Esophagus muscularis mucosa (tissue), 4 donors: ENCODE data around the gene GFI1. TPM values are rescaled to one million over a fixed set of nuclear protein-coding genes. Genes with fewer than 3 reads are reported as not detected.

Experiments
- DNase-seq: peaks from one replicate; pipeline ENCODE4 v3.0.0-alpha.2; 2017; ENCODE audit errors: extremely low spot score
- H3K27ac ChIP-seq, 4 donors: fragments of 200-600 bp; sonication (generic); replicated peaks in 1 of 4; 1 replicate in 3 of 4; 2 replicates in 1 of 4; pipeline ENCODE4 v1.5.1; 2016 to 2019; ENCODE audit warnings: mild to moderate bottlenecking in 1 of 4
- H3K27me3 ChIP-seq, 4 donors: fragments of 200-600 bp; sonication (generic); one replicate each; pipeline versions ENCODE4 v1.5.1 to v1.6.0; 2016 to 2019
- H3K36me3 ChIP-seq, 4 donors: fragments of 200-600 bp; sonication (generic); one replicate each; pipeline ENCODE4 v1.5.1; 2016 to 2019
- H3K4me1 ChIP-seq, 4 donors: fragments of 200-600 bp; sonication (generic); one replicate each; pipeline ENCODE4 v1.5.1; 2016 to 2019
- H3K4me3 ChIP-seq, 4 donors: fragments of 200-600 bp; sonication (generic); 1 replicate in 2 of 4; 2 replicates in 2 of 4; pipeline ENCODE4 v1.5.1; 2016 to 2019; ENCODE audit warnings: mild to moderate bottlenecking in 4 of 4, moderate library complexity in 1 of 4
- H3K9me3 ChIP-seq, 4 donors: fragments of 200-600 bp; sonication (generic); 1 replicate in 3 of 4; 2 replicates in 1 of 4; pipeline ENCODE4 v1.5.1; 2016 to 2019
- EP300 ChIP-seq: sonication (generic); formaldehyde crosslinking; IDR thresholded peaks from one replicate; pipeline ENCODE4 v1.6.1; 2017; ENCODE audit warnings: antibody characterized with exemption
- POLR2A ChIP-seq: fragments of 450-650 bp; IDR thresholded peaks from one replicate; pipeline ENCODE4 v1.6.1; 2017; ENCODE audit warnings: antibody characterized with exemption, moderate library complexity, mild to moderate bottlenecking, low read depth
- POLR2AphosphoS5 ChIP-seq, 2 donors: sonication (generic); formaldehyde crosslinking; IDR thresholded peaks; one replicate each; pipeline ENCODE4 v1.6.1; 2017; ENCODE audit warnings: antibody characterized with exemption in 2 of 2
- WGBS: methylation state at CpG from one replicate; pipeline ENCODE4 v1.1.5; 2018; 5-methylcytosine and 5-hydroxymethylcytosine counted together
- intact Hi-C: fragments of 100-400 bp; cut with DNase I; formaldehyde crosslinking; loops from one replicate; pipeline ENCODE4 v1.15.1; 2023
- total RNA-seq, 4 donors: library from RNA; depleted of rRNA; stranded (reverse); fragments of >200 nt; gene quantifications; one replicate each; pipeline versions ENCODE4 v1.1.0 to v1.2.1, GENCODE V29; 2016
- TF ChIP-seq, protein P1 (sequence below), 3 experiments: fragments of 200-600 bp in 2 of 3; fragments of 450-650 bp in 1 of 3; sonication (generic) in 2 of 3; IDR thresholded peaks; one replicate each; pipeline ENCODE4 v1.5.1; 2017 to 2019; ENCODE audit warnings: antibody characterized with exemption in 3 of 3, mild to moderate bottlenecking in 2 of 3, moderate library complexity in 1 of 3

The GFI1 gene
- total RNA-seq, 4 donors from 2014 or later: 0.32 to 3.3 (median 0.81) TPM

DNA sequence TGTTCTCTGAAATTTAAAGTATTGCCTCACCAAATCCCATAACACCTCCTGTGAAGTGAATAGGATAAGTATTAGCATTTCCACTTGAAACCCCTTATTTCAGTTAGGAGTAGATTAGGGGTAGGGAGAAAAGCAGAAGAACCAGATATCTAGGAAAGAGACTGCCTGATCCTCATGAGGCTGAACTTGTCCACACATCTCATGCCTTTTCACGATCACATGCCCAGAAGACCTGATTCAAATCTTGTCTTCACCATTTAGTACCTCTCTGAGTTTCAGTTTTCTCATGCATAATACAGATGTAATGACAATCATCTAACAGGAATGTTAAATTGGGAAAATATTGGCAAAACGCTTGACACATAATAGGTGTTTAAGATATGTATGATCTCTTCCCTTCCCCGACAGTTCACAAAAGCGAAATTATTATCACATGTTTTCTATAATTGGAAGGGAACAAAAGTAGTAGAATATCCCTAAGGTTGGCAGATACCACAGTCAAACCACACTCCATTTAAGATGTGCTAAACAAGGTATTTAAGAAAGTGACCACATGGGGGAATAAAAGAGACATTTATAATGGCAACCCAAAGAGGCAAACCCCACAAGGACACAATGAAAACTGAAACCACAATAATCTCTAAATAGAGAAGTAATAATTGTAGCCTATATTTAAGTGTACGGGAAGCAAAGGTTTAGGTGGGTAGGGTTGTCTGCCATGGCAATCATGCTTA, 25.2 kb downstream of the GFI1 start:
- H3K36me3 ChIP-seq: no peaks in the 10 kb centered on the region
- no peak overlapping the region for H3K4me3 ChIP-seq
- DNase-seq: no peak
- intact Hi-C loops: no loop called here
- no peak overlapping the region for H3K27ac ChIP-seq
- no peaks in the 10 kb centered on the region for H3K9me3 ChIP-seq
- no peaks in the 10 kb centered on the region for H3K27me3 ChIP-seq
- no peaks in the 10 kb centered on the region for H3K4me1 ChIP-seq
- 76% methylated on average over 5 of the region's 5 CpGs for WGBS
- TF ChIP-seq EP300 (no peak), POLR2AphosphoS5 (IDR thresholded peaks at IDR 0.05) (no peak), POLR2A (no peak)
- TF ChIP-seq, protein P1, sequence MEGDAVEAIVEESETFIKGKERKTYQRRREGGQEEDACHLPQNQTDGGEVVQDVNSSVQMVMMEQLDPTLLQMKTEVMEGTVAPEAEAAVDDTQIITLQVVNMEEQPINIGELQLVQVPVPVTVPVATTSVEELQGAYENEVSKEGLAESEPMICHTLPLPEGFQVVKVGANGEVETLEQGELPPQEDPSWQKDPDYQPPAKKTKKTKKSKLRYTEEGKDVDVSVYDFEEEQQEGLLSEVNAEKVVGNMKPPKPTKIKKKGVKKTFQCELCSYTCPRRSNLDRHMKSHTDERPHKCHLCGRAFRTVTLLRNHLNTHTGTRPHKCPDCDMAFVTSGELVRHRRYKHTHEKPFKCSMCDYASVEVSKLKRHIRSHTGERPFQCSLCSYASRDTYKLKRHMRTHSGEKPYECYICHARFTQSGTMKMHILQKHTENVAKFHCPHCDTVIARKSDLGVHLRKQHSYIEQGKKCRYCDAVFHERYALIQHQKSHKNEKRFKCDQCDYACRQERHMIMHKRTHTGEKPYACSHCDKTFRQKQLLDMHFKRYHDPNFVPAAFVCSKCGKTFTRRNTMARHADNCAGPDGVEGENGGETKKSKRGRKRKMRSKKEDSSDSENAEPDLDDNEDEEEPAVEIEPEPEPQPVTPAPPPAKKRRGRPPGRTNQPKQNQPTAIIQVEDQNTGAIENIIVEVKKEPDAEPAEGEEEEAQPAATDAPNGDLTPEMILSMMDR (IDR thresholded peaks at IDR 0.05): no peak

DNA sequence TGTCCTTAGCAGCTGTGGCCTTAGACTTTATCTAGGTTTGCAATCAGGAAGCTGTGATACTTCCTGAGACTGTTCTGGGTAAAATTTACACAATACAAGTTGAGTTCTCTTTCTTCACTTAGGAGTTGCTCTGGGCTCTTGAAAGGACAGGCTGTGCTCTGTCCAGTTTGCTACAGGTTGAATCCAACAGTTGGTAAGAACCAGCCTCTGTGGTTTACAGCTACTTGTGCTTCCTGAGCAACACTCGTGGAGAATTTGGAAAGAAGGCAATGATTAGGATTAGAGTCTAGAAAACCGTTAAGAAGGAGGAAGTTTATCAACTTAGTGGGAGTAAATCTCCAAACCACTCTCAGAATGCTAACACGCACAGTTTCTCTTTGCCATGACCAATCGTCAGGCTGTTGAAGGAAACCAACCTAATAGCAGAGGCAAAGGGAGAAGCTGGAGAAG, 26.8 kb downstream of the GFI1 start:
- no peak overlapping the region for H3K27ac ChIP-seq
- no peaks in the 10 kb centered on the region for H3K9me3 ChIP-seq
- no peaks in the 10 kb centered on the region for H3K4me1 ChIP-seq
- WGBS: 58% methylated on average over 4 of the region's 4 CpGs
- TF ChIP-seq, protein P1 (IDR thresholded peaks at IDR 0.05): no peak
- TF ChIP-seq POLR2AphosphoS5 (IDR thresholded peaks at IDR 0.05) (no peak), POLR2A (no peak), EP300 (no peak)
- DNase-seq: no peak
- H3K36me3 ChIP-seq: no peaks in the 10 kb centered on the region
- no peaks in the 10 kb centered on the region for H3K27me3 ChIP-seq
- intact Hi-C loops: no loop called here
- no peak overlapping the region for H3K4me3 ChIP-seq

DNA sequence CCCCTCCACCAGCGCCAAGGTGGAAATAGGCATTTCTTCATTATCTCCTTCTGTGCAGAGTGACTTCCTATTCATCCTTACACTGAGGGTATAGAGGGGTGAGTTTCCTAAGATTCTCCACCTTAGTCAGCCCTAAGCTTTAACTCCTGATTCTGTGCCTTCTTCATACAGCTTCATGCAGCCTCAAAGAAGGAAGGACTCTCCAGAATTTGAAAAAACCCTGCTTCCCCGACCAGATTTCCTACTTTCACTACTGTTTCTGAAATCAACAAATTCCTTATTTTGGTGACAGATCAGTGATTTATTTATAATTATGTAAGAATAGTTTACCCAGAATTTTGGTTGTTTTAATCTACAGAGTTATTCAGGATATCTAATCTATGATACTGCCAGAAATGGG, 28.6 kb downstream of the GFI1 start:
- Histone ChIP-seq H3K27me3 (no peaks in the 10 kb centered on the region), H3K9me3 (no peaks in the 10 kb centered on the region), H3K27ac (no peak overlapping the region), H3K4me3 (no peak overlapping the region), H3K36me3 (no peaks in the 10 kb centered on the region), H3K4me1 (no peaks in the 10 kb centered on the region)
- no peak for DNase-seq
- intact Hi-C loops: no loop called here
- no peak for TF ChIP-seq POLR2A
- no peak for TF ChIP-seq EP300
- TF ChIP-seq POLR2AphosphoS5 (IDR thresholded peaks at IDR 0.05): no peak
- TF ChIP-seq, protein P1 (IDR thresholded peaks at IDR 0.05): no peak
- WGBS: 64% methylated on average over 2 of the region's 2 CpGs

DNA sequence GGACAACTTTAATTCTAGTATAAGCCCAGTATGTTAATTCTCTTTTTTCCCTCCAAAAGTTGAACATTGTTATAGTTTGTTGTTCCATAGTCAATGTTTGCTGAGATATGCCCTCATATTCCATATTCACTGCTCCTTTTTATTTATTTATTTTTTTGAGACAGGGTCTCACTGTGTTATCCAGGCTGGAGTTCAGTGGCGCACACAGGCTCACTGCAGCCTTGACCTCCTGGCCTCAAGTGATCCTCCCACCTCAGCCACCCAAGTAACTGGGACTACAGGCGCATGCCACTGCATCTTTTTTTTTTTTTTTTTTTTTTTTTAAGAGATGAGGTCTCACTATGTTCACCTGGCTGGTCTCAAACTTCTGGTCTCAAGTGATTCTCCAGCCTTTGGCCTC, 38.7 kb downstream of the GFI1 start:
- no peaks in the 10 kb centered on the region for H3K27me3 ChIP-seq
- no peak overlapping the region for H3K27ac ChIP-seq
- peaks cover 0 to 5% (median 2%) of the 10 kb centered on the region in 4 donors for H3K4me1 ChIP-seq
- WGBS: 91% methylated on average over 2 of the region's 2 CpGs
- TF ChIP-seq EP300 (no peak), POLR2A (no peak), POLR2AphosphoS5 (IDR thresholded peaks at IDR 0.05) (no peak)
- TF ChIP-seq, protein P1 (IDR thresholded peaks at IDR 0.05): no peak
- no peak for DNase-seq
- H3K9me3 ChIP-seq: no peaks in the 10 kb centered on the region
- H3K4me3 ChIP-seq: no peak overlapping the region
- intact Hi-C loops: no loop called here
- no peaks in the 10 kb centered on the region for H3K36me3 ChIP-seq
